Loucy (cell line): ENCODE measurements around the gene ADARB2.

ENCODE experiments used
- EZH2phosphoT487 ChIP-seq: fragments of 200-600 bp; IDR thresholded peaks from 2 replicates; pipeline ENCODE4 v1.6.1; 2018; ENCODE audit warnings: antibody characterized with exemption, mild to moderate bottlenecking, moderate library complexity, borderline replicate concordance
- TF ChIP-seq, protein P1 (sequence below): fragments of 200-600 bp; sonication (generic); conservative IDR thresholded peaks from 2 replicates; pipeline ENCODE4 v1.5.1; 2014; ENCODE audit warnings: mild to moderate bottlenecking, antibody characterized with exemption, low read length

DNA sequence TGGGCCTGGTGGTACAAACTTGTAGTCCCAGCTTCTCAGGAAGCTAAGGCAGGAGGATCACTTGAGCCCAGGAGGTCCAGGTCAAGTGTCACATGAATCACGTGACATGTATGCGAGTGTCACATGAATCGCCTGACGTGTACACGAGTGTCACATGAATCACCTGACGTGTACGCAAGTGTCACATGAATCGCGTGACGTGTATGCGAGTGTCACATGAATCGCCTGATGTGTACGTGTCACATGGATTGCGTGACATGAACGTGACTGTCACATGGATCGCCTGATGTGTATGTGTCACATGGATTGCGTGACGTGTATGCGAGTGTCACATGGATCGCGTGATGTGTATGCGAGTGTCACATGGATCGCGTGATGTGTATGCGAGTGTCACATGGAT is 9.5 kb upstream of the ADARB2 start:
- TF ChIP-seq, protein P1, sequence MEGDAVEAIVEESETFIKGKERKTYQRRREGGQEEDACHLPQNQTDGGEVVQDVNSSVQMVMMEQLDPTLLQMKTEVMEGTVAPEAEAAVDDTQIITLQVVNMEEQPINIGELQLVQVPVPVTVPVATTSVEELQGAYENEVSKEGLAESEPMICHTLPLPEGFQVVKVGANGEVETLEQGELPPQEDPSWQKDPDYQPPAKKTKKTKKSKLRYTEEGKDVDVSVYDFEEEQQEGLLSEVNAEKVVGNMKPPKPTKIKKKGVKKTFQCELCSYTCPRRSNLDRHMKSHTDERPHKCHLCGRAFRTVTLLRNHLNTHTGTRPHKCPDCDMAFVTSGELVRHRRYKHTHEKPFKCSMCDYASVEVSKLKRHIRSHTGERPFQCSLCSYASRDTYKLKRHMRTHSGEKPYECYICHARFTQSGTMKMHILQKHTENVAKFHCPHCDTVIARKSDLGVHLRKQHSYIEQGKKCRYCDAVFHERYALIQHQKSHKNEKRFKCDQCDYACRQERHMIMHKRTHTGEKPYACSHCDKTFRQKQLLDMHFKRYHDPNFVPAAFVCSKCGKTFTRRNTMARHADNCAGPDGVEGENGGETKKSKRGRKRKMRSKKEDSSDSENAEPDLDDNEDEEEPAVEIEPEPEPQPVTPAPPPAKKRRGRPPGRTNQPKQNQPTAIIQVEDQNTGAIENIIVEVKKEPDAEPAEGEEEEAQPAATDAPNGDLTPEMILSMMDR, result no peak
- no peak for TF ChIP-seq EZH2phosphoT487
